Ovary (tissue), 3 donors: Measurements from ENCODE around the gene OR7D4.

Experiments
- EP300 ChIP-seq: sonication (generic); formaldehyde crosslinking; IDR thresholded peaks from one replicate; pipeline ENCODE4 v1.6.1; 2017; ENCODE audit warnings: antibody characterized with exemption
- POLR2A ChIP-seq: fragments of 450-650 bp; IDR thresholded peaks from one replicate; pipeline ENCODE4 v1.6.1; 2017; ENCODE audit warnings: antibody characterized with exemption, mild to moderate bottlenecking, moderate library complexity
- TF ChIP-seq, protein P1 (sequence below), 3 donors: fragments of 450-650 bp in 2 of 3; fragments of 200-600 bp in 1 of 3; IDR thresholded peaks; one replicate each; pipeline versions ENCODE4 v1.5.1 to v1.8.0; 2016 to 2022; ENCODE audit warnings: antibody characterized with exemption in 3 of 3, mild to moderate bottlenecking in 1 of 3
- donor health status: DM: no; HTN: no; CAD: no.

DNA sequence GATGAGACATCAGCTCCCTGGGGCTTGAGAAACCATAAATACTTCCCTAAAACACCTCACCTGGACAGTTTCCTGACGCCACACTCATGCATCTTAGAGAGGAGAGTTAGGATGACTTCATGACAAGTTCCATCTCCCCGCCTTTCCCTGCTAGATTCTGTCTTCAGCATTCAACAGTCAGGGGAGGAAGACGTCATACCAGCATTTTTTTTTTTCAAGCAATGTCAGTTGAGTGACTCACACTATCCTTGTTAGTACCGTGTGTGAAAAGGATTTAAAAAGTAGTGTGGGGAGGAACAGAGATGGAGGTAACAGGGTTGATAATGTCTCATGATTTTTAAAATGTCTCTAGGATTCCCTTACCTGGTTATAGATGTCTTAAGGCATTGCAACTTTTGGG, 40.5 kb downstream of the OR7D4 start, which contains the start of gene OR7D2:
- TF ChIP-seq, protein P1, sequence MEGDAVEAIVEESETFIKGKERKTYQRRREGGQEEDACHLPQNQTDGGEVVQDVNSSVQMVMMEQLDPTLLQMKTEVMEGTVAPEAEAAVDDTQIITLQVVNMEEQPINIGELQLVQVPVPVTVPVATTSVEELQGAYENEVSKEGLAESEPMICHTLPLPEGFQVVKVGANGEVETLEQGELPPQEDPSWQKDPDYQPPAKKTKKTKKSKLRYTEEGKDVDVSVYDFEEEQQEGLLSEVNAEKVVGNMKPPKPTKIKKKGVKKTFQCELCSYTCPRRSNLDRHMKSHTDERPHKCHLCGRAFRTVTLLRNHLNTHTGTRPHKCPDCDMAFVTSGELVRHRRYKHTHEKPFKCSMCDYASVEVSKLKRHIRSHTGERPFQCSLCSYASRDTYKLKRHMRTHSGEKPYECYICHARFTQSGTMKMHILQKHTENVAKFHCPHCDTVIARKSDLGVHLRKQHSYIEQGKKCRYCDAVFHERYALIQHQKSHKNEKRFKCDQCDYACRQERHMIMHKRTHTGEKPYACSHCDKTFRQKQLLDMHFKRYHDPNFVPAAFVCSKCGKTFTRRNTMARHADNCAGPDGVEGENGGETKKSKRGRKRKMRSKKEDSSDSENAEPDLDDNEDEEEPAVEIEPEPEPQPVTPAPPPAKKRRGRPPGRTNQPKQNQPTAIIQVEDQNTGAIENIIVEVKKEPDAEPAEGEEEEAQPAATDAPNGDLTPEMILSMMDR (IDR thresholded peaks at IDR 0.05) = no peak
- TF ChIP-seq POLR2A (no peak), EP300 (no peak)
